NCI-H2171 treated with DMSO at 0.1 percent for 48 hours (cell line): ENCODE data around the gene SUSD1.
A peak's percentile ranks its signal among the peaks of the same experiment; 100 is the strongest.
"Not testable (repeated sequence)": the region's sequence is repeated elsewhere in the genome, so short reads cannot be mapped to it uniquely, and the experiment has no call there.

Experiments used
- DNase-seq: peaks from one replicate; lab custom pipeline; 2025; lab: John Stamatoyannopoulos, UW

SUSD1 gene

GRCh38 chr9:112129246-112129645 is 45.9 kb downstream of the SUSD1 start:
- DNase-seq: no peak

GRCh38 chr9:112128399-112128798 is 46.7 kb downstream of the SUSD1 start:
- DNase-seq: not testable (repeated sequence)

- DNase-seq: no peak
These were observed 47.8 kb downstream of the SUSD1 start for GRCh38 chr9:112127281-112127680.

- DNase-seq: no peak
These were observed 49.1 kb downstream of the SUSD1 start for GRCh38 chr9:112125951-112126388.

- no peak for DNase-seq
These were observed 50.9 kb downstream of the SUSD1 start for GRCh38 chr9:112124156-112124555.

GRCh38 chr9:112121633-112122032 is 53.5 kb downstream of the SUSD1 start:
- DNase-seq: no peak

GRCh38 chr9:112120439-112120925 is 54.6 kb downstream of the SUSD1 start:
- DNase-seq: peak; percentile 18

- no peak for DNase-seq
These were observed 55.1 kb downstream of the SUSD1 start for GRCh38 chr9:112120030-112120341.

GRCh38 chr9:112119225-112120029 is 55.7 kb downstream of the SUSD1 start:
- DNase-seq: peak; percentile 8

GRCh38 chr9:112118009-112118408 is 57.1 kb downstream of the SUSD1 start:
- no peak for DNase-seq

- peak; percentile 69 for DNase-seq
These were observed 58.9 kb downstream of the SUSD1 start for GRCh38 chr9:112115970-112116753.

- no peak for DNase-seq
These were observed 60.0 kb downstream of the SUSD1 start for GRCh38 chr9:112115109-112115508.

GRCh38 chr9:112112941-112113681 is 62.0 kb downstream of the SUSD1 start:
- DNase-seq: peak; percentile 23

GRCh38 chr9:112112519-112112918 is 62.6 kb downstream of the SUSD1 start:
- peak; percentile 66 for DNase-seq

GRCh38 chr9:112111461-112111860 is 63.6 kb downstream of the SUSD1 start:
- no peak for DNase-seq

- DNase-seq: no peak
These were observed 64.4 kb downstream of the SUSD1 start for GRCh38 chr9:112110777-112111113.

- DNase-seq: no peak
These were observed 64.9 kb downstream of the SUSD1 start for GRCh38 chr9:112110094-112110776.

- DNase-seq: no peak
These were observed 70.2 kb downstream of the SUSD1 start for GRCh38 chr9:112104901-112105300.

GRCh38 chr9:112104401-112104800 is 70.7 kb downstream of the SUSD1 start:
- DNase-seq: peak; percentile 40

- DNase-seq: no peak
These were observed 71.7 kb downstream of the SUSD1 start for GRCh38 chr9:112103405-112103804.

- DNase-seq: peak; percentile 69
These were observed 77.1 kb downstream of the SUSD1 start for GRCh38 chr9:112097712-112098688.
